ENCODE results near the gene DNAJC12.

Gene DNAJC12

GRCh38 chr10:67760272-67760671, 77.7 kb downstream of the DNAJC12 start:
- DNase-seq, result no peak

All from activated CD4-positive, alpha-beta T cell treated with anti-CD3 and anti-CD28 coated beads for 48 hours (primary cell).